GOT3 (cell line): ENCODE results near the gene PAX9.

ENCODE experiments used
- DNase-seq: peaks from one replicate; lab custom pipeline; 2025; ENCODE audit warnings: mixed read lengths; lab: John Stamatoyannopoulos, UW

Gene PAX9

GRCh38 chr14:36661506-36662257 is at the start of gene PAX9:
TSS of gene PAX9 (plus strand) at chr14:36661860. CDS start at chr14:36662090, 230 bp downstream.
- DNase-seq: peak; percentile 46

GRCh38 chr14:36617824-36618223 is 43.8 kb upstream of the PAX9 start:
- DNase-seq: no peak

- DNase-seq: no peak
Observed at GRCh38 chr14:36618641-36619040, 43.0 kb upstream of the PAX9 start.

GRCh38 chr14:36619131-36619530 is 42.5 kb upstream of the PAX9 start:
- no peak for DNase-seq

GRCh38 chr14:36619853-36620252 is 41.8 kb upstream of the PAX9 start:
- no peak for DNase-seq

GRCh38 chr14:36625014-36625413 is 36.6 kb upstream of the PAX9 start:
- no peak for DNase-seq

- DNase-seq: no peak
Observed at GRCh38 chr14:36625436-36625835, 36.2 kb upstream of the PAX9 start.

GRCh38 chr14:36626151-36626550 is 35.5 kb upstream of the PAX9 start:
- DNase-seq: no peak

- no peak for DNase-seq
Observed at GRCh38 chr14:36627981-36628380, 33.7 kb upstream of the PAX9 start.

- no peak for DNase-seq
Observed at GRCh38 chr14:36633580-36633979, 28.1 kb upstream of the PAX9 start.

GRCh38 chr14:36646664-36647416 is 14.8 kb upstream of the PAX9 start:
- no peak for DNase-seq

GRCh38 chr14:36647417-36647823 is 14.2 kb upstream of the PAX9 start:
- no peak for DNase-seq

GRCh38 chr14:36647824-36648753 is 13.6 kb upstream of the PAX9 start:
- DNase-seq: no peak

GRCh38 chr14:36649872-36650650 is 11.6 kb upstream of the PAX9 start:
- DNase-seq: no peak

GRCh38 chr14:36652542-36653201 is 9.0 kb upstream of the PAX9 start:
- no peak for DNase-seq

GRCh38 chr14:36653413-36653812 is 8.2 kb upstream of the PAX9 start:
- DNase-seq: no peak

GRCh38 chr14:36653962-36654793 is 7.5 kb upstream of the PAX9 start:
- DNase-seq: no peak

- DNase-seq: no peak
Observed at GRCh38 chr14:36654794-36655381, 6.8 kb upstream of the PAX9 start.

- DNase-seq: no peak
Observed at GRCh38 chr14:36655571-36655962, 6.1 kb upstream of the PAX9 start.
